ENCODE data around the gene DENND6A. TPM values are rescaled to one million over a fixed set of nuclear protein-coding genes. Genes with fewer than 3 reads are reported as not detected.

Gene DENND6A
- total and polyA plus RNA-seq, 8 donors, result 3.3 to 12.0 (median 8.3) TPM

- Histone ChIP-seq H3K27ac (no peak overlapping the region), H3K27me3 (no peaks in the 10 kb centered on the region), H3K4me3 (no peak overlapping the region), H3K9me3 (no peaks in the 10 kb centered on the region), H3K4me1 (no peaks in the 10 kb centered on the region), H3K36me3 (no peaks in the 10 kb centered on the region)
- DNase-seq, result no peak
- no peak for ATAC-seq
- 87 to 88% methylated on average over 5 of the region's 5 CpGs for WGBS, 2 donors
- TF ChIP-seq CTCF (IDR thresholded peaks at IDR 0.05), result no peak
- no peak for FAIRE-seq
- intact Hi-C loops (cut with DNase I), result no loop called here
These were observed 34.2 kb upstream of the DENND6A start for GRCh38 chr3:57727106-57727505.

- H3K27ac ChIP-seq, result no peak overlapping the region
- ATAC-seq (no peak), DNase-seq (no peak), FAIRE-seq (no peak)
- intact Hi-C loops (cut with DNase I), result no loop called here
- H3K4me1 ChIP-seq, result no peaks in the 10 kb centered on the region
- H3K27me3 ChIP-seq, result no peaks in the 10 kb centered on the region
- H3K36me3 ChIP-seq, result no peaks in the 10 kb centered on the region
- no peak overlapping the region for H3K4me3 ChIP-seq
- TF ChIP-seq CTCF (IDR thresholded peaks at IDR 0.05), result no peak
- H3K9me3 ChIP-seq, result no peaks in the 10 kb centered on the region
These were observed 33.5 kb upstream of the DENND6A start for GRCh38 chr3:57726397-57726796.

- no peaks in the 10 kb centered on the region for H3K4me1 ChIP-seq
- intact Hi-C loops (cut with DNase I), result no loop called here
- no peak for FAIRE-seq
- ATAC-seq, result no peak
- no peaks in the 10 kb centered on the region for H3K36me3 ChIP-seq
- no peak overlapping the region for H3K27ac ChIP-seq
- 73 to 84% methylated on average over 1 of the region's 1 CpG for WGBS, 2 donors
- H3K4me3 ChIP-seq, result no peak overlapping the region
- no peak for TF ChIP-seq CTCF (IDR thresholded peaks at IDR 0.05)
- H3K9me3 ChIP-seq, result no peaks in the 10 kb centered on the region
- H3K27me3 ChIP-seq, result no peaks in the 10 kb centered on the region
- no peak for DNase-seq
These were observed 25.2 kb upstream of the DENND6A start for GRCh38 chr3:57718118-57718517.

GRCh38 chr3:57717205-57717868 is 24.5 kb upstream of the DENND6A start:
- 91 to 94% methylated on average over 6 of the region's 6 CpGs for WGBS, 2 donors
- H3K4me3 ChIP-seq, result no peak overlapping the region
- intact Hi-C loops (cut with DNase I), result no loop called here
- H3K27me3 ChIP-seq, result no peaks in the 10 kb centered on the region
- no peak for TF ChIP-seq CTCF (IDR thresholded peaks at IDR 0.05)
- no peak overlapping the region for H3K27ac ChIP-seq
- ATAC-seq, result no peak
- FAIRE-seq, result no peak
- DNase-seq, result no peak
- H3K4me1 ChIP-seq, result no peaks in the 10 kb centered on the region
- H3K36me3 ChIP-seq, result no peaks in the 10 kb centered on the region
- no peaks in the 10 kb centered on the region for H3K9me3 ChIP-seq

- intact Hi-C loops (cut with DNase I), result no loop called here
- Histone ChIP-seq H3K27me3 (no peaks in the 10 kb centered on the region), H3K27ac (no peak overlapping the region), H3K36me3 (no peaks in the 10 kb centered on the region), H3K9me3 (no peaks in the 10 kb centered on the region), H3K4me3 (no peak overlapping the region), H3K4me1 (no peaks in the 10 kb centered on the region)
- ATAC-seq (no peak), FAIRE-seq (no peak), DNase-seq (no peak)
- 74 to 83% methylated on average over 4 of the region's 4 CpGs for WGBS, 2 donors
- TF ChIP-seq CTCF (IDR thresholded peaks at IDR 0.05), result no peak
These were observed 22.8 kb upstream of the DENND6A start for GRCh38 chr3:57715686-57716085.
